Mucosa of rectum (tissue), 2 donors: ENCODE results near the gene CPNE4.

Experiments used
- H3K27ac ChIP-seq, 2 donors: one replicate each; pipeline ENCODE4 v1.7.0; 2013; ENCODE audit warnings: inconsistent platforms in 2 of 2, low read depth in 2 of 2, low read length in 2 of 2
- H3K27me3 ChIP-seq, 2 donors: one replicate each; pipeline ENCODE4 v1.7.0; 2013; ENCODE audit warnings: low read length in 2 of 2; ENCODE audit not compliant: control insufficient read depth in 2 of 2, insufficient read depth in 2 of 2
- H3K36me3 ChIP-seq, 2 donors: one replicate each; pipeline ENCODE4 v1.7.0; 2013; ENCODE audit warnings: low read length in 2 of 2; ENCODE audit not compliant: control insufficient read depth in 2 of 2, insufficient read depth in 2 of 2
- H3K4me1 ChIP-seq, 2 donors: one replicate each; pipeline ENCODE4 v1.7.0; 2013; ENCODE audit warnings: low read length in 2 of 2, mild to moderate bottlenecking in 1 of 2; ENCODE audit not compliant: control insufficient read depth in 2 of 2, insufficient read depth in 2 of 2
- H3K4me3 ChIP-seq, 2 donors: one replicate each; pipeline ENCODE4 v1.7.0; 2013; ENCODE audit warnings: low read length in 2 of 2
- H3K9ac ChIP-seq, 2 donors: one replicate each; pipeline ENCODE4 v1.7.0; 2013; ENCODE audit warnings: low read length in 2 of 2, low read depth in 1 of 2, mild to moderate bottlenecking in 1 of 2
- H3K9me3 ChIP-seq, 2 donors: one replicate each; pipeline ENCODE4 v1.7.0; 2013; ENCODE audit warnings: low read length in 2 of 2; ENCODE audit not compliant: control insufficient read depth in 2 of 2
- donor health status: healthy.
- donor health status: Normal muscosa, but diverticular disease.

CPNE4 gene

DNA sequence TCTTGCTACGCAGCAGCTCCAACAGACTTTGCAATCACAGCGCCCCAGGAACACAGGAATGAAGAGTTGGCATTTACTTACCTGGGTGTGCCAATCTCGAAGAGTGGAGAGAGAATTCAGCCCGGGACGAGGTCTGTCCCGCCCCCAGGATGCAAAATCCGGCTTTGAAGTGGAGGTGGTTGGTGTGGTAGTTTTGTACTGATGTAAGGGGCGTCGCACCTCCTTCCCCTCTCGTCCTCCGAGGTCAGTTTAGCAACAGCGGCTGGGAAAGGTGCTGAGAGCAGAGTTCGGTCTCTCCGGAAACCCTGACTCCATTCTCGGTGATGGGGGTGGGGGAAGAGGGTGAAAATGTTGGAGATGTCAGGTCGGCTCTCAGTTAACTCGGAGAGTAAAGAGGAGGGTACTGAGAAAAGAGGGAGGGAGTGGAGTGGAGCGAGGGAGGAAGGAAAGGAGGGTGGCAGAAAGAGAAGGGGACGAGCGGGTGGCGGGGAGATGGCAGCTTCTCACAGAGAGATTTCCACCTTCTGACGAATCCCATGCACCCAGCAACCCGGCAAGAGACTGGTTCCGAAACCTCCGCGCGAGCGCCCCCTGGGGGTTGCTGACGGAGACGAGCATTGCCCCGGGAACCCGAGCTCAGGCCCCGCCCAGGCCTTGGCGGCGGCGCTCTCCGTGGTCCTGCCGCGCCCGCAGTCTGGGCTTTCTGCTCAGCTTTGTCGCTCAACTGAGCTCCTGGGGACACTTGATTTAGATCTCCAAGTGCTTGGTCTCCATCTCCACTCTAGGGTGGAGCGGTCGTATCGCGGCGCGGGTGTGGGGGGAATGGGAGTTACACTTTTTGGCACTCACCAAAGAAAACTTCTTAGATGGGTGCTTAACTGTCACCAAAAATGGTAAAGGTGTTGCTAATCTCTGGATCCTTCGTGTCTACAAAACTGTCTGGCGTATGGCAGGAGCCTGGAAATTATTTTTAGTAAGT lies at the start of gene CPNE4:
Gene CPNE4 (minus strand): TSS at position 529 of the 979 bp plus-strand sequence.
- Histone ChIP-seq H3K27ac (no peak within 1 kb of the TSS), H3K27me3 (peaks cover 23% of the 10 kb centered on the region in 2 donors), H3K9me3 (no peaks in the 10 kb centered on the region), H3K4me1 (no peaks in the 10 kb centered on the region), H3K4me3 (peak within 1 kb of the TSS in 1 of 2 donors; percentile 10), H3K36me3 (no peaks in the 10 kb centered on the region), H3K9ac (no peak within 1 kb of the TSS)

DNA sequence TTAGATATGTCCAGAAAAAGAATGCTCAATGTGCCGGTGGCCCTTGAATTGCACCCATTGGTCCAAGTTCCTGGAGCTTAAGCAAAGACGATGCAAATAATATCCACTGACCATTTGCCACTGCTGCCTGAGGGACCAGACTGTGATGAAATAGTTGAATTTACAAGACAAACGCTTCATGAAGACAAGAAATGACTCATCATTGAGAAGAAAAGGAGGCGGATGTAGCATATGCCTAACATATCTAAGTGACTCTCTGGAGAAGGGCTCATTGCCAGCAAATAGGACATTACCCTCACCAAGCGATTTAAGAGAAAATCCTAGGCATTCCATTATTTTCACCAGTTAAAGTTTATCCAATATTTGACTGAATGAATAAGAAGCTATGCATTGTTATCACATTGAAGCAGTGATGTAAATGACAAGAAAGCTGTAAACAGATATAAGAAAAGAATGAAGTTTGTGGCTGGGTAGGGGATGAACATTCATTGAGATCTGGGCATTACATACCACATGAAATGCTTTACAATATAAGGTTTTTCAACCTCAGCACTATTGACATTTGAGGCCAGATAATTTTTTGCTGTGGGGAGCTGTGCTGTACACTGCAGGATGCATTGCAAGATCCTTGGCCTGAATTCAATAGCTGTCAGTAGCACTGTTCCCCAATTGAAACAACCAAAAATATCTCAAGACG lies 48.9 kb upstream of the CPNE4 start:
- Histone ChIP-seq H3K9ac (no peak overlapping the region), H3K27me3 (no peaks in the 10 kb centered on the region), H3K4me3 (no peak overlapping the region), H3K27ac (no peak overlapping the region), H3K9me3 (no peaks in the 10 kb centered on the region), H3K4me1 (no peaks in the 10 kb centered on the region), H3K36me3 (no peaks in the 10 kb centered on the region)

DNA sequence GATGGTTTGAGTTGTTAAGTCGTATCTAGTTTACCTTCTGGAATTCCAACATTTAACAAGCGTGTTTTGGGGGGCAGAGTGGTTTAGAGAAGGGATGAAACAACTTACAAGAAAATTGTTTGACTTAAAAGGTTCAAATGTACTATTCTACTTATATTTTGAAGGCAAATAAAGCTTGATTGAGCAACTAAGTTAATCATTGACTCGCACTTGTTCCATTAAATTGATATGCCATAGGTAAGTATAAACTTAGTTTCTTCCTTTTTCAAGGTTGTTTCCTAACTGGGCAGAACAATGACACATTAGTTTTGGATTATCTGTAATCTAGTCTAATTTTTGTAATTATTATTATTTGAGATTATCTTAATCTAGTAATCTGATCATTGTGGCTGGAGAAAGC lies 48.3 kb upstream of the CPNE4 start:
- Histone ChIP-seq H3K4me3 (no peak overlapping the region), H3K27ac (no peak overlapping the region)

DNA sequence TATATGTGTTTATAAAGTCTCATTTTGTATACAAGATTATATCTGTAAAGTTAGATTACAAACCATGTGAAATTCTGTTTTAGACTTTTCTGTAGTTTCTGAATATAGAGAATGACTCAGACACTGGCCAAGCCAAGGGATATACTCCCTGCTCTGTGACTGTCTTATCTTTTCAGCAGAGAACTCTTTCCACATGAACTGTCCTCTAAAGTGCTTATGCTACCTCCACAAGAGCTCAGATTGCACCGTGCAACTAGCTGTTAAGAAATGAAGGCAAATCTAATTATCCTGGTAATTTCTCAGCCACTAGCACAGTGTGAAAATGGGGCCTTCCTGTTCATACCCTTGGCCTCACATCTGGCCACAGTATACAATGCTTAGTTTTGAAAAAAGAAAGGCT lies 44.3 kb upstream of the CPNE4 start:
- Histone ChIP-seq H3K9me3 (no peaks in the 10 kb centered on the region), H3K4me3 (no peak overlapping the region), H3K9ac (no peak overlapping the region), H3K4me1 (no peaks in the 10 kb centered on the region), H3K27me3 (no peaks in the 10 kb centered on the region), H3K36me3 (no peaks in the 10 kb centered on the region), H3K27ac (no peak overlapping the region)

More for the DNA sequence above, 48.3 kb upstream of the CPNE4 start:
- Histone ChIP-seq H3K27me3 (no peaks in the 10 kb centered on the region), H3K4me1 (no peaks in the 10 kb centered on the region), H3K9me3 (no peaks in the 10 kb centered on the region), H3K36me3 (no peaks in the 10 kb centered on the region), H3K9ac (no peak overlapping the region)

DNA sequence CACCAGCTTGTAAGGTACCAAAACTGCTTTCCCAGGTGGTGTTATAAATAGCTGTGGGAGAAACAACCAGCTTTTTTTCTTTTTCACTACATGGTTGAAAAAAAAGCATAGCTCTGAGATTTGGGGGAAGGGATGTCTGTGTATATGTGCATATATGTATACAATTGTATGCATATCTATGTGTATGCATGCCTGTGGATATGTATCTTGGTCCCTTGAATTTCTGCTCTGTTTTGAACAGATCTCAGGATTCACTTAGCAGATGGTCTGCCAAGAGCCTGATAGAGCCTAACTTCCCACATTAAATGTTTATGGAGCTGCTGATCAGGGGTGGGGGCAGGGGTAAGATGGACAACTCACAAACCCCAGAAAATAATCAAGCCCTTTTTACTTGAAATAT lies 39.0 kb upstream of the CPNE4 start:
- Histone ChIP-seq H3K27ac (no peak overlapping the region), H3K36me3 (no peaks in the 10 kb centered on the region), H3K9ac (no peak overlapping the region), H3K27me3 (peaks cover 0 to 2% of the 10 kb centered on the region in 2 donors), H3K4me1 (no peaks in the 10 kb centered on the region), H3K4me3 (no peak overlapping the region), H3K9me3 (no peaks in the 10 kb centered on the region)

DNA sequence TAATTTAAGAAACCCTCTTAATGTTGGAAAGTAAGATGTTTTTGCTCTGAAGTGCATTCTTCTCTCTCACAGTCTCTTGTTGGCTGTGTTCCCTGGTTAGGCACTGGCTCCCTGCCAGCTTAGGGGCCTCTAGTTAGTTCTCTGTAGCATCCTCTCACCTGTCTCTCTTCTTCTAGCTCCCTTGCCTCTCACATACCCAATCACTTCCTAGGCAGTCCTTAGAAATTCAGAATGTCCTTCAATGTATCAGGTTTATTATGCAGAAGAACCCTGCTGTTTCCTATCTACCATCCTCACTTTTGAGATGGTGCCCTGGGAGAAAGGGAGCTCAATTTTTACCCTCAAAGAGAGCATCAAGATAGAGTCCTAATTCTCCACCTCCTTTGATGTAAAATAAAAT lies 36.2 kb upstream of the CPNE4 start:
- Histone ChIP-seq H3K27me3 (peaks cover 0 to 2% of the 10 kb centered on the region in 2 donors), H3K9me3 (no peaks in the 10 kb centered on the region), H3K4me3 (no peak overlapping the region), H3K27ac (no peak overlapping the region), H3K4me1 (no peaks in the 10 kb centered on the region), H3K9ac (no peak overlapping the region), H3K36me3 (no peaks in the 10 kb centered on the region)

DNA sequence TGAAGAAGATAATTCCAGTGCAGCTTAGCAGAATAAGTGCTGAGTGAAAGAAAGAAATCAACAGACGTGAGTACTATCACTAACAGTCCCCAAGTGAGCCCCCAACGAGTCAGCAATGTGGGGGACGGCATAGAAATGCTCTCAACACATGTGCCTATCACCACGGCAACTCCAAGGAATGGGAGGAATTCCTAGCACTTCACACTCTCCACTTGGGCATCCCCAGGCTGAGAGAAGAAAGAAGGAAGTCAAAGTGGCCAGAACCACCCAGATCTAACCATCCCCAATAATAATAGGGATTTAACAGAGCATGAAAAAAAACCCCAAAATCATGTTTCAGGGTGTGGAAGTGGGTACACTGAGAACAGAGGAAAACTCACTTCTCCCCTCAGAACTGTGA lies 29.3 kb upstream of the CPNE4 start:
- Histone ChIP-seq H3K27me3 (peaks cover 0 to 3% of the 10 kb centered on the region in 2 donors), H3K4me1 (no peaks in the 10 kb centered on the region), H3K27ac (no peak overlapping the region), H3K9me3 (no peaks in the 10 kb centered on the region), H3K4me3 (no peak overlapping the region), H3K36me3 (no peaks in the 10 kb centered on the region), H3K9ac (no peak overlapping the region)

DNA sequence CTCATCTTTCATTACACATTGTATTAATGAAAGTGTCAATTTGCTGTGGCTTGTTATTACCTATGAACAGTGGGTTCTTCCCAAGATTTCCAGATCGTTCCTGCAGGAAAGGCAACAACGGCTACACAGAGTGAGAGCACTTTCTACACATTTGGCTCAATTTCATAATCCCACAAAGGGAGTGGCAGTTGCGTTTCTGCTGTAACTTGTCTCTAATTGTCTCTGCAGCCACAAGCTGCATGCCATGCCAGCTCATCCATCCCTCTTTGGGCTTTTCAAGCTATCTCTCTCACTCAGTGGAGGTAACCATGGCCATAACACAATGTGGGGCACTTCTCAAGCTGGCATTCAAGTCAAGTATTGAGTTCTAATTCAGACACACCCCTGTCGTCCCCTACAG lies 27.7 kb upstream of the CPNE4 start:
- Histone ChIP-seq H3K27me3 (peaks cover 0 to 3% of the 10 kb centered on the region in 2 donors), H3K4me3 (no peak overlapping the region), H3K4me1 (no peaks in the 10 kb centered on the region)

DNA sequence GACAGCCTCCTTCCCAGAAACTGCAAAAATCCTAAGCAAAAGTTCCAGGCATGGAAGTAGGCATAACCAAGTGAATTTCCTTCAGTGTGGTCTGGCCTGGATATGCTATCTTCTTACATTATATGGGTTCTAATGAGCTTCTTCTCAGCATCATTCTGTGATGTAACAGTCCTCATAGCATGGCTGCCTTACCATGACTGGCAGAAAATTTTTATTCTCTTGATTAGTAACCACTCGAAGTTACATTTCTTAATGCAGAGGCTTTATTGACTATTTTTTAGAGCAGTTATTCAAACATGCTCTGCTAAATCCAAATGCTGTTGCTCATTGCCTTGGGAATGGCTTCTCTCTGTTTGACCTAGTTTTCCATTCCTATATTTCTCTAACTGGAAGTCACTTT lies 21.1 kb upstream of the CPNE4 start:
- Histone ChIP-seq H3K27ac (no peak overlapping the region), H3K36me3 (no peaks in the 10 kb centered on the region), H3K27me3 (no peaks in the 10 kb centered on the region), H3K4me1 (no peaks in the 10 kb centered on the region), H3K9ac (no peak overlapping the region), H3K9me3 (peaks cover 0 to 2% of the 10 kb centered on the region in 2 donors), H3K4me3 (no peak overlapping the region)

More for the DNA sequence above, 27.7 kb upstream of the CPNE4 start:
- no peak overlapping the region for H3K27ac ChIP-seq
- no peak overlapping the region for H3K9ac ChIP-seq
- H3K36me3 ChIP-seq: no peaks in the 10 kb centered on the region
- H3K9me3 ChIP-seq: no peaks in the 10 kb centered on the region

DNA sequence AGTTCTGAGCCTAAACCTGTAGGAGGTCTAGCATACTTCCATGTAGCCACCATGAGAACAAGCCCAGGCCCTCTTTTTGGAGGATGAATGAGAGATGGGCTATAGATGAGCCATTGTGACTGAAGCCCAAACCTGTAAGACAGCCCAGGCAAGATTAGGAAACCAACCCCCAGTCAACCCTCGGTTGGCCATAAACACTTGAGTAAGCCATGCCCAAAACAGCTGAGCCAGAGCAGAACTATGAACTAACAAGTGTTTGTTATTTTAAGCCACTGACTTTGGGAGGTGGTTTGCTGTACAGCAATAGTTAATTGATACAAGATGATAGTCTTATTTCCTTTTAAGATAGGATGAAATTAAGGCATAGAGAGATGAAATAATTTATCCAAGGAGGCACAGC lies 12.4 kb upstream of the CPNE4 start:
- Histone ChIP-seq H3K4me1 (no peaks in the 10 kb centered on the region), H3K27me3 (no peaks in the 10 kb centered on the region), H3K9ac (no peak overlapping the region), H3K27ac (no peak overlapping the region), H3K9me3 (no peaks in the 10 kb centered on the region), H3K4me3 (no peak overlapping the region), H3K36me3 (no peaks in the 10 kb centered on the region)
